GM18868 (cell line): ENCODE measurements around the gene ADGRL2.

Source experiments
- ATAC-seq: cut with Tn5 transposase; IDR thresholded peaks from one replicate; pipeline ENCODE4 v1.9.1; 2021; ENCODE audit warnings: mild to moderate bottlenecking, moderate library complexity; ENCODE audit not compliant: unreplicated experiment

The ADGRL2 gene

DNA sequence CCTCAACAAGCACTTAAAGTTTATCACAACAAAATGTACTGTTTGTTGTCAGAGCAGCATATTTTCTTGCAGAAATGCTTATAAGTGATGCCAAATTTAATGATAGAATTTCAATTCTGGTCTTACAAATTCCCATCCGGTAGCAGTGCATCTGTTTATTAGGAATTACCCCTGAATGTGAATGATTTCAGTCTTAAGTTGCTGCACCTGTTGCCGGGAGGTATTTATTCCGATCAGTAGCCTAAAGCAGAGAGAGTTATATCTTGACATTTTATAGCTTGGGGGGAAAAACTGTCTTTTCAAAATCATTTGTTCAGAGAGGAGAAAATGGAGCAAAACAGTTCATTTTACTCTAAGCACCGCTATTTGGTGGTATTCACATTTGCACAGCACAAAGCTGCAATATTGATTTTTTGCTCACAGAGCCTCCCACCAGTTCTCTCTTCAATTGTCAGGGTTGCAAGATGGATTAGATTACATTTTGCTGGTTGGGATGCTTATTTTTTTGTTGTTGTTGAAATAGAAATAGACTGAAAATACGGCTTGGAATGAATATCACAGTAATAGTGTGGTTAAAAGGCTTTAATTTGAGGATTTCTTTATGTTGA lies 98.6 kb downstream of the ADGRL2 start:
- ATAC-seq = no peak

DNA sequence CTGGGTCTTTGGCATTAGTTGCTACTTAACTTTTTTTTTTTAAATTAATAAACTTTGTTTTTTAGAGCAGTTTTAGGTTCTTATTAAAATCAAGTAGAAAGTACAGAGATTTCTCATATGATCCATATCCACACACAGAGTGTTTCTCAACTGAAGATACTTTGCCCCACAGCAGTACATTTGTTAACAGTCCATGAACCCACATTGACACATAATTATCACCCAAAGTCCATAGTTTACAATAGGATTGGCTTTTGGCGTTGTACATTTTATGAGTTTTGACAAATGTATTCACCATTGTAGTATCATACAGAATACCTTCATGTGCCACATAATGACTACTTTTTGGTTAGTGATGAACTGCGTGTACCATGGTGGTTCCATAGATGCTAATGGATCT lies 106.8 kb downstream of the ADGRL2 start:
- ATAC-seq = no peak

DNA sequence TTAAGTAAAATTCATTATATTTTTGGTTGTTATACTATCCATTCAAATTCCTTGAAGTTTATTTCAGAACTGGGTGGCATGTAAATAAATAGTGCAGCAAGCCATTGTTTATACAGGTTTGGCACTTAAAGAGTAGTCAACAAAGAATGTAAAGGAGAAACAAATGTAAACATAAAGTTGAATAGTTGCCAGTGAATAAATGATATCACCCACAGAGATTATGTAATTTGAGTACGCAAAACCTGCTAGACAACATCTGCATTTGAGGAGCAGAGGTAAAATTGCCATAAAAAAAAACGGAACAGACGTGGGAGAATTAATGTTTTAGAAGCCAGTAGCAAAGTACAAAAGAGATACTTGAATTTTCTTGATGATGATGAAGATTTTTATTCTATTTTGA lies 111.6 kb downstream of the ADGRL2 start:
- ATAC-seq = no peak

DNA sequence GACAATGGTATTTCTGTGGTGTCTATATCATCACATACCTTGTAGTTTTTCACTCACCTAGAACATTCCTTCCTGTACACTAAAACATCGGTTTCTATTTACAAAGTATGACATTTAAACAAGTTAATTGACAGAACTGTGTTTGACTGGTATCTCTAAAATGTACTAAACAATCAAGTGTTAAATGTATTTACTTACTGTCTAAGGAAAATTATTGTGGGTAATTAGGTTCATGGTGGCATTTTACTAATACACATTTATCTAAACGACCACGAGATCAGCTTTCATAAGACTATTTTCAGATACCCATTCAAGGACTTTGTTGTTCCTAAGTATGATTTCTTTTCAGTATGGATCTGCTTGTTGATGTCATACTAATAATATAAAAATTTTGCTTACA lies 115.2 kb downstream of the ADGRL2 start:
- no peak for ATAC-seq

DNA sequence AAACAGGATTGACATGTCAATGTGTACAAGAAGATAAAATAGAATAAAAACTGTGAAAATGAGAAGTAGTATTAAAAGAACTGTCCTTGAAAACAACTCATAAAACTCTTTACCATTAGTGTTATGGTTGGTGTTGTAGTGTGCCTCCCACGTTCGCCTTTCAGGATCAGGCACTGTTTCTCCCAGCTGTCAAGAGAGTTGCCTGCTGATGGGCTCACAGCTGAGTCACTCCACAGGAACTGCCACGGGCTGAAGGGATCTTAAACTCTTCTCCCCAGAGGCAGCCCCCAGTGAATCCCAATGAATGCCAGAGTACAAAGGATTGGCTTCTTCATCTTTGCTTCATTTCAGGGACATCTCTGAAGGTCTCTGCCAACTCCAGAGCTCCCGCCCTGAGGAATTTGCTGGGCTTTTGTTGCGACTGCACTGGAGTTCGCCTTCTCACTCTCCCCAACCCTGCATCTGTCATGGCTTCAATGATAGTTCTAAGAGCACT lies 119.6 kb downstream of the ADGRL2 start:
- ATAC-seq = no peak

GRCh38 chr1:81920886-81921285 lies 120.2 kb downstream of the ADGRL2 start:
- ATAC-seq = no peak

- ATAC-seq = no peak
Measured at GRCh38 chr1:81921344-81921743, 120.6 kb downstream of the ADGRL2 start.

- ATAC-seq = no peak
Measured at GRCh38 chr1:81921851-81922462, 121.2 kb downstream of the ADGRL2 start.

GRCh38 chr1:81922955-81923354 lies 122.2 kb downstream of the ADGRL2 start:
- no peak for ATAC-seq

DNA sequence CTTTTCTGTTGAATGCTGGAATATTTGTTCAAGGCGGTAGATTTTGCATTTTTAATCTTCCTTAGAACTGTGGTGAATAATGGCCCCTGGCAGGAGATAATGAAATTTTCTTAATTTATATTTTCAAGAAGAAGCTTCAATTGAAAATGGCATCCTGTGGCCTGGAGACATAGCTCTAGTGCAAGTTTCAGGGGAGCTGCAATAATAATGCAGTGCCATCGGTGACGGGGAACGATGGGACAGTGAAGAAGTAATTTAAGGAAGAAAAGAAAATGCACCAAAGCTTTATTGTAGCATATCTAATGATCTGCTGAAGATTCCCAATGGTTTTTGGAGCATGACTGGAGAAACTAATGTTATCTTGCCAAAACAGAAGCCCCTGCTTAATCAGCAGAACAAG lies 128.4 kb downstream of the ADGRL2 start:
- ATAC-seq = no peak

GRCh38 chr1:81936853-81937252 lies 136.1 kb downstream of the ADGRL2 start:
- no peak for ATAC-seq

- ATAC-seq = no peak
Measured at GRCh38 chr1:81937791-81938450, 137.2 kb downstream of the ADGRL2 start.

GRCh38 chr1:81948495-81948894 lies 147.8 kb downstream of the ADGRL2 start:
- no peak for ATAC-seq

- ATAC-seq = no peak
Measured at GRCh38 chr1:81949421-81949820, 148.7 kb downstream of the ADGRL2 start.

GRCh38 chr1:81950037-81950436 lies 149.3 kb downstream of the ADGRL2 start:
- no peak for ATAC-seq

DNA sequence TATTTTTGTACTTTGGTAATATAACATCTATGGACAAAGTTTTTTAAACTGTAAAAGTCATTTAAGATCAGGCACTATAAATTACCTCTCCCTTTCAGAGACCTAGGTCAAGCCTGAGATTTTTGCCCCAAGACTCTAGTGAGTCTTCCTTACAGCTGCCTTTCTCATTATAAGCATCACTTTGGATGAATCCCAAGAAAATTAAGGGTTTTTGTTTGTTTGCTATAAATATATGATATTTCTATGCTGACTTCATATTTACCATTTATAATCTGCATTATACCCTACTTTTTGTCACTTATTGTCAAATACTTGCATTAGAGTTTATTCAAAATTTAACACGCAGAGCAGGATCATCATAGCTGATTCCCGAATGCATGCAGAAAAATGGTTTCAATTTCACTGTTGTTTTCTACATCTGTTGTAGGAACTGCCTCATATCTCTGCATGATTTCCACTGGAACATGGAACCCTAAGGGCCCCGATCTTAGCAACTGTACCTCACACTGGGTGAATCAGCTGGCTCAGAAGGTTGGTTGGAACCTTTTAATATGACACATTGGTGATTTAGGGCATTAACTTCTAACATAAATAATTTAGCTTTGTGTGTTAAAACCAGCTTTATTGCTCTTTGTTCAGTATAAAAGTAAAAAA lies 150.0 kb downstream of the ADGRL2 start:
- ATAC-seq = no peak

- ATAC-seq = no peak
Measured at GRCh38 chr1:81954534-81955020, 153.8 kb downstream of the ADGRL2 start.

GRCh38 chr1:81967951-81968350 lies 167.2 kb downstream of the ADGRL2 start:
- ATAC-seq = no peak

GRCh38 chr1:81970416-81970815 lies 169.7 kb downstream of the ADGRL2 start:
- no peak for ATAC-seq

DNA sequence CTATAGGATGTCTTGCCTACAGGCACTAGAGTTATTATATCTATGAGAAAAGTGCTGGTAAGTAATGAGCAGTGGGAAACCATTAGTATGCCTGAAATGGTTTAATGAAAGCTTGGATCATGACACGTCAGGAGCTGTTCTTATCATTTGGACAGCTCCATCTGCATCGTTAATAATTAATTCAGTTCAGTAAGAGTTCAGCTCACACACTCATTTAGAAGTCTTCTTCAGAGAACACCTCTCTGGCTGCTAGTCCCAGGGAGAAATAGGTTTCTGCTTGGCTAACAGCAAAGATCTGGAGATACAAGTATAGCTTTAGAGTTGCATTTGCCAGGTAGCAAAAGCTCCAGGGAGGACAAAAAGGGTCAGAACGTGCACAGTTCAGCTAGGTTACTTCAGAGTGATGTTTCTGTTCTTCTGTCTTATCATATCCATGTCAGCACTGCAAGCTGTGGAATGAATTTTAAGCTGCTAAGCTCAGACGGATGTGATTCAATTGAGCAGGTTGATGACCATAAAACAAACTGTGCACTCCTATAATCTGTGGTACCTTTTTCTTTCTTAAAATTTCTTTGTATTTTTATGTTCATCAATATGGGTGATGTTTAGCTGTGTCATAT lies 173.6 kb downstream of the ADGRL2 start:
- ATAC-seq = no peak

DNA sequence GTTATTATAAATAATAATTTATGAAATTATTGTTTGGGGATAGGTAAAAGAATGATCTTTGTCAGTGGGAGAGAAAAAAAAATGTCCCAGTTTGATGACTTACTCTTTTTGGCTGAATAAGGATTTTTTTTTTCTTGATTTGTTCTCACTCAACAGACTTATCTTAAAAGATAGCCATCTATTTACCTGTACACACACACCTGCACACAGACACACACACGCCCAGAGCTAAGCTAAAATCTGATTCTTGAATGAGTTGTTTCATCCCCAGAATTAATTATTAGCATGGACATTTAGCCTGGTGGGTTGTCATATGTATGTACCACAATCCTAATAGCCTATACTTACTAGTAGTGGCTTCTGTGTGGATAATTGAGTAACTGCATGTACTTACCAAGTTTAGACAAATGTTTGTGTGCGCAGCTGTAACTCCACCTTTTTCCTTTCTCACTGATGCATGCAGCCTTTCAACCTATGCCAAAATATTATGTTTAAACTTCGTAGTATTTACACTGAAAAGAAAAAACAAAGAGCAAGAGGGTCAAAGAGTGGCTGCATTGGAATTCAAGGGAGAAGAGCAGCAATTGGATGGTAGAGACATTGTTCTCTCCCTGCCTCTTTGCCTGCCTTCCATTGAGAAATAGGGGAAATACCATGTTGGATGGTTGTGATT lies 174.3 kb downstream of the ADGRL2 start:
- no peak for ATAC-seq
